ENCODE measurements around the gene GRM7. TPM values are rescaled to one million over a fixed set of nuclear protein-coding genes. Genes with fewer than 3 reads are reported as not detected.

The GRM7 gene
- total RNA-seq, 1 experiment from 2014 or later, result 0.28 TPM

DNA sequence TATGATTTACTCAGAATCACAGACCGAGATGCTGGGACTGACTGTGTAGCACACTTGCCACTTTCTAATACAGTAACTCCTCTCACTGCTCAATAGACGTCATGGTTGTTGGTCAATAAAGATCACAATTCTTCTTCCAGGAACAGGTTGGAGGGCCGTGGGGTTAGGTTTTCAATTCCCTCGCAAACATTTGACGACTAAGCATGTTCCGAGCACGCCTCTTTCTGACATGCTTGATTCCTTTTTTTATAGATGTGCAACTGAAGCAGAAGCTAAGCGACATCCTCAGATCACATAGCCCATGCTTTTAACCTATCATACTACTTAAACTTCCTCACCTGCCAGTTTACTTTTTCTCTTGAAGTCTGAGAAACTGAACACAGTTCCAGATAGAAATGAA is 61.0 kb downstream of the GRM7 start:
- H3K27ac Mint-ChIP-seq, result no peak overlapping the region; a peak in 1 of 7 replicates
- H3K9me3 ChIP-seq (ENCODE audit: control insufficient read depth, low read depth, low read length), result no peaks in the 10 kb centered on the region
- no peaks in the 10 kb centered on the region for H3K4me1 ChIP-seq (ENCODE audit: insufficient read depth, low read length)
- no peaks in the 10 kb centered on the region for H3K36me3 Mint-ChIP-seq (ENCODE audit: insufficient read depth in 1 of 3, low read depth in 3 of 3)
- no peak overlapping the region for H2BK15ac ChIP-seq (ENCODE audit: low read depth, low read length)
- no peak overlapping the region for H2AFZ ChIP-seq (ENCODE audit: low read length)
- no peaks in the 10 kb centered on the region for H3K27me3 ChIP-seq (ENCODE audit: insufficient read depth, low read length)
- no peak overlapping the region for H3K9ac ChIP-seq (ENCODE audit: extremely low read depth, insufficient read length, low read length)
- H3K56ac ChIP-seq (ENCODE audit: insufficient read length, low read depth, low read length), result no peak overlapping the region
- no peaks in the 10 kb centered on the region for H3K23me2 ChIP-seq (ENCODE audit: insufficient read length, low read depth, low read length, poor library complexity, severe bottlenecking)
- peaks cover 2% of the 10 kb centered on the region in 2 experiments; a peak in 1 of 4 replicates for H3K4me1 Mint-ChIP-seq
- no peak overlapping the region for H3K14ac ChIP-seq (ENCODE audit: insufficient read depth, low read length)
- H3K23ac ChIP-seq (ENCODE audit: insufficient read length, low read depth, low read length), result no peak overlapping the region
- H4K8ac ChIP-seq (replicated peaks; ENCODE audit: insufficient read length, low read depth, low read length), result no peak overlapping the region
- H4K91ac ChIP-seq (ENCODE audit: insufficient read length, low read depth, low read length), result no peak overlapping the region
- no peak overlapping the region for H4K5ac ChIP-seq (ENCODE audit: insufficient read length, low read depth, low read length)
- no peak overlapping the region for H2BK120ac ChIP-seq (ENCODE audit: low read depth, low read length, poor library complexity, severe bottlenecking)
- no peaks in the 10 kb centered on the region for H3K9me3 Mint-ChIP-seq
- no peak overlapping the region for H2BK20ac ChIP-seq (ENCODE audit: low read depth, low read length, poor library complexity, severe bottlenecking)
- TF ChIP-seq, protein P1, sequence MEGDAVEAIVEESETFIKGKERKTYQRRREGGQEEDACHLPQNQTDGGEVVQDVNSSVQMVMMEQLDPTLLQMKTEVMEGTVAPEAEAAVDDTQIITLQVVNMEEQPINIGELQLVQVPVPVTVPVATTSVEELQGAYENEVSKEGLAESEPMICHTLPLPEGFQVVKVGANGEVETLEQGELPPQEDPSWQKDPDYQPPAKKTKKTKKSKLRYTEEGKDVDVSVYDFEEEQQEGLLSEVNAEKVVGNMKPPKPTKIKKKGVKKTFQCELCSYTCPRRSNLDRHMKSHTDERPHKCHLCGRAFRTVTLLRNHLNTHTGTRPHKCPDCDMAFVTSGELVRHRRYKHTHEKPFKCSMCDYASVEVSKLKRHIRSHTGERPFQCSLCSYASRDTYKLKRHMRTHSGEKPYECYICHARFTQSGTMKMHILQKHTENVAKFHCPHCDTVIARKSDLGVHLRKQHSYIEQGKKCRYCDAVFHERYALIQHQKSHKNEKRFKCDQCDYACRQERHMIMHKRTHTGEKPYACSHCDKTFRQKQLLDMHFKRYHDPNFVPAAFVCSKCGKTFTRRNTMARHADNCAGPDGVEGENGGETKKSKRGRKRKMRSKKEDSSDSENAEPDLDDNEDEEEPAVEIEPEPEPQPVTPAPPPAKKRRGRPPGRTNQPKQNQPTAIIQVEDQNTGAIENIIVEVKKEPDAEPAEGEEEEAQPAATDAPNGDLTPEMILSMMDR (conservative IDR thresholded peaks at IDR 0.05), result no peak
- no peak overlapping the region for H2BK5ac ChIP-seq (ENCODE audit: insufficient read length, low read length)
- no peak overlapping the region for H3K4me3 Mint-ChIP-seq
- no peaks in the 10 kb centered on the region for H4K20me1 ChIP-seq (ENCODE audit: control insufficient read depth, insufficient read depth, insufficient read length)
- H3K27me3 Mint-ChIP-seq (ENCODE audit: low read depth), result no peaks in the 10 kb centered on the region
- H2BK12ac ChIP-seq (ENCODE audit: insufficient read length, low read depth, low read length), result no peak overlapping the region
- no peak overlapping the region for H3T11ph ChIP-seq (ENCODE audit: low read length)
- H3K79me2 ChIP-seq (ENCODE audit: insufficient read depth, low read length), result no peaks in the 10 kb centered on the region
- H3K79me1 ChIP-seq (ENCODE audit: insufficient read depth, low read depth, low read length, poor library complexity, severe bottlenecking), result no peaks in the 10 kb centered on the region
- H3K4ac ChIP-seq (ENCODE audit: low read depth, low read length), result no peak overlapping the region
- no peak for DNase-seq
- no peak overlapping the region for H3K4me2 ChIP-seq (ENCODE audit: insufficient read depth, insufficient read length, low read length)
- WGBS (ENCODE audit: extremely low coverage, insufficient read length, low lambda C conversion rate), result no CpG with 5 or more reads among the region's 8 CpGs
- H3K18ac ChIP-seq (ENCODE audit: insufficient read length, low read depth, low read length), result no peak overlapping the region
- no peak overlapping the region for H2AK5ac ChIP-seq (ENCODE audit: insufficient read length, low read length)
- no peak overlapping the region for H3K27ac ChIP-seq (ENCODE audit: insufficient read length, low read depth, low read length)
